ENCODE data around the gene SKOR2. TPM values are rescaled to one million over a fixed set of nuclear protein-coding genes. Genes with fewer than 3 reads are reported as not detected.
"Not testable (repeated sequence)": the region's sequence is repeated elsewhere in the genome, so short reads cannot be mapped to it uniquely, and the experiment has no call there.

SKOR2 gene
- total RNA-seq, 1 donor from 2014 or later: not detected

DNA sequence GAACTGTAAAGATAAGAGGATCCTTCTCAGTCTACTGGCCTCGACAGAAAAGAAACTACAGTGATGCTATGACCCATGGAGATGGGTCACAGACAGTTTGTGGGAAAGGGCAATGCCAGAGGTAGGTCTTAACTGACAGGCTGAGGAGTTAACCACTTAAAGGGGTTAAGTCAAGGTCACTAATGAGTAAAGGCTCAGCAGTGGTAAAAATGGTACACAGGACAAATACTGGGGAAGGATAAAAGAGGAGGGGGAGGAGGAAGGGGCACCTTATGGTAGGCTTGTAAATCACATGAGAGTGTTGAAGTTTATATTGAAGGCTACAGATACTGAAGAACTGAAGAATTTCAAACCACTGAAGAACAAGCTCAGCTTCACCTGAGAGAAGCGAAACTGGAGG lies 85.2 kb downstream of the SKOR2 start:
- TF ChIP-seq, protein P1, sequence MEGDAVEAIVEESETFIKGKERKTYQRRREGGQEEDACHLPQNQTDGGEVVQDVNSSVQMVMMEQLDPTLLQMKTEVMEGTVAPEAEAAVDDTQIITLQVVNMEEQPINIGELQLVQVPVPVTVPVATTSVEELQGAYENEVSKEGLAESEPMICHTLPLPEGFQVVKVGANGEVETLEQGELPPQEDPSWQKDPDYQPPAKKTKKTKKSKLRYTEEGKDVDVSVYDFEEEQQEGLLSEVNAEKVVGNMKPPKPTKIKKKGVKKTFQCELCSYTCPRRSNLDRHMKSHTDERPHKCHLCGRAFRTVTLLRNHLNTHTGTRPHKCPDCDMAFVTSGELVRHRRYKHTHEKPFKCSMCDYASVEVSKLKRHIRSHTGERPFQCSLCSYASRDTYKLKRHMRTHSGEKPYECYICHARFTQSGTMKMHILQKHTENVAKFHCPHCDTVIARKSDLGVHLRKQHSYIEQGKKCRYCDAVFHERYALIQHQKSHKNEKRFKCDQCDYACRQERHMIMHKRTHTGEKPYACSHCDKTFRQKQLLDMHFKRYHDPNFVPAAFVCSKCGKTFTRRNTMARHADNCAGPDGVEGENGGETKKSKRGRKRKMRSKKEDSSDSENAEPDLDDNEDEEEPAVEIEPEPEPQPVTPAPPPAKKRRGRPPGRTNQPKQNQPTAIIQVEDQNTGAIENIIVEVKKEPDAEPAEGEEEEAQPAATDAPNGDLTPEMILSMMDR (IDR thresholded peaks at IDR 0.05; ENCODE audit: unreplicated experiment): no peak
- DNase-seq (ENCODE audit: low spot score, unreplicated experiment): no peak
- H3K36me3 Mint-ChIP-seq (ENCODE audit: insufficient read depth): peaks cover 1% of the 10 kb centered on the region
- peaks cover 12% of the 10 kb centered on the region for H3K4me1 Mint-ChIP-seq (ENCODE audit: low read depth)
- no peaks in the 10 kb centered on the region for H3K27me3 Mint-ChIP-seq
- no peak overlapping the region for H3K27ac Mint-ChIP-seq
- H3K9me3 Mint-ChIP-seq (ENCODE audit: low read depth): no peaks in the 10 kb centered on the region
- no peak overlapping the region for H3K4me3 Mint-ChIP-seq (ENCODE audit: low read depth)

DNA sequence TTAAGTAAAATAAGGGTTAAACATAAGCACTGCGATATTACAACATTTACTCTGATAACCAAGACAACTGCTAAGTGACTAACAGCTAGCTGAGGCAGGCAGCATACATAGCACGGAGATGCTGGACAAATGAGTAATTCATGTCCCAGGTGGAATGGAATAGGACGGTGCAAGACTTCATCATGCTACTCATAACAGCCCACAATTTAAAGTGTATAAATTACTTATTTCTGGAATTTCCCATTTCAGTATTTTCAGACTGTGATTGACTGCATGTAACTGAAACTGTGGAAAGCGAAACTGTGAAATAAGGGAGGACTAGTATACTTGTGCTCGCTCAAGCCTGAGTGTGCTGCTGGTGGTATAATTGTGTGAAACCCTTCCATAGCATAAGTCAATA lies 88.2 kb downstream of the SKOR2 start:
- H3K36me3 Mint-ChIP-seq (ENCODE audit: insufficient read depth): peaks cover 1% of the 10 kb centered on the region
- H3K4me3 Mint-ChIP-seq (ENCODE audit: low read depth): no peak overlapping the region
- no peak overlapping the region for H3K27ac Mint-ChIP-seq
- H3K9me3 Mint-ChIP-seq (ENCODE audit: low read depth): no peaks in the 10 kb centered on the region
- H3K27me3 Mint-ChIP-seq: no peaks in the 10 kb centered on the region
- peaks cover 8% of the 10 kb centered on the region for H3K4me1 Mint-ChIP-seq (ENCODE audit: low read depth)
- TF ChIP-seq, protein P1 (IDR thresholded peaks at IDR 0.05; ENCODE audit: unreplicated experiment): no peak
- no peak for DNase-seq (ENCODE audit: low spot score, unreplicated experiment)

DNA sequence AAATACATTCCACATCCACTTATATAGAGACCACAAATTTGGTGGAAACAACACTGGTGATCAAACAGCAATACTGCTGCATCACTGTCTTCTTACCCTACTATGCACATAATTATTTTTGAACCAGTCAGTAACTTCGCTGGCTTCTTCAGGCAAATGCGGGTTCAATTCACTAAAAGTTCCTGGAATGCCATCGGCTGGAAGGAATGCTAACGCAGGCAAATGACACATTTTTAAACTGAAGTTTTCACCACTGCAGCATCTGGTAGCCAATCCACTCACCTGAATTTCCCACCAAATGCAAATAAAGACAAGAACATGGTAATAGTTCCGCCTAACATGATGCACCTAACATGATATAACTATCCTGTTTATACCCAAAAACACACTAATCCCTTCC lies 91.2 kb downstream of the SKOR2 start:
- no peak for DNase-seq (ENCODE audit: low spot score, unreplicated experiment)
- peaks cover 2% of the 10 kb centered on the region for H3K4me1 Mint-ChIP-seq (ENCODE audit: low read depth)
- peaks cover 3% of the 10 kb centered on the region for H3K36me3 Mint-ChIP-seq (ENCODE audit: insufficient read depth)
- no peaks in the 10 kb centered on the region for H3K9me3 Mint-ChIP-seq (ENCODE audit: low read depth)
- TF ChIP-seq, protein P1 (IDR thresholded peaks at IDR 0.05; ENCODE audit: unreplicated experiment): no peak
- H3K27me3 Mint-ChIP-seq: no peaks in the 10 kb centered on the region
- no peak overlapping the region for H3K27ac Mint-ChIP-seq
- H3K4me3 Mint-ChIP-seq (ENCODE audit: low read depth): no peak overlapping the region

DNA sequence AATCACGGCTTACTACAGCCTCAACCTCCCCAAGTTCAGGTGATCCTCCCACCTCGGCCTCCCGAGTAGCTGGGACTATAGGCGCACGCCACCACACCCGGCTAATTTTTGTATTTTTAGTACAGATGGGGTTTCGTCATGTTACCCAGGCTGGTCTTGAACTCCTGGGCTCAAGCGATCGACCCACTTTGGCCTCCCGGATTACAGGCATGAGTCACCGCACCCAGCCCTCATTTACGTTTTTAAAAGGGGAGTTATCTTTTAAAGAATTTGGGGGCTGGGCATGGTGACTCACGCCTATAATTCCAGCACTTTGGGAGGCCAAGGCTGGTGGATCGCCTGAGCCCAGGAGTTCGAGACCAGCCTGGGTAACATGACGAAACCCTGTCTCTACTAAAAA lies 93.1 kb downstream of the SKOR2 start:
- H3K4me3 Mint-ChIP-seq (ENCODE audit: low read depth); DNase-seq (ENCODE audit: low spot score, unreplicated experiment); H3K4me1 Mint-ChIP-seq (ENCODE audit: low read depth); H3K27me3 Mint-ChIP-seq; H3K9me3 Mint-ChIP-seq (ENCODE audit: low read depth); H3K27ac Mint-ChIP-seq; H3K36me3 Mint-ChIP-seq (ENCODE audit: insufficient read depth): not testable (repeated sequence)

Other genes with a start within 250 kb of the SKOR2 start
- gene ELOA2, start 216.0 kb downstream of the SKOR2 start, total RNA-seq: not detected in 2 replicates
- gene HDHD2, start 101.2 kb downstream of the SKOR2 start, total RNA-seq: 47.2 and 57.0 TPM in 2 replicates
- gene IER3IP1, start 75.3 kb downstream of the SKOR2 start, total RNA-seq: 8.4 and 9.5 TPM in 2 replicates